KOPT-K1 (cell line): ENCODE data around the gene PHF12.

Source experiments
- H3K27ac ChIP-seq: fragments of 200-600 bp; sonication (generic); 2 replicates; pipeline ENCODE4 v1.5.1; 2016; ENCODE audit warnings: antibody characterized with exemption, mild to moderate bottlenecking, low read depth, low read length; ENCODE audit not compliant: poor library complexity, severe bottlenecking
- H3K36me3 ChIP-seq: fragments of 200-600 bp; sonication (generic); 2 replicates; pipeline ENCODE4 v1.5.1; 2017; ENCODE audit warnings: antibody characterized with exemption, mild to moderate bottlenecking, low read length, moderate library complexity; ENCODE audit not compliant: insufficient read depth
- H3K9me3 ChIP-seq: fragments of 200-600 bp; sonication (generic); 2 replicates; pipeline ENCODE4 v1.5.1; 2017; ENCODE audit warnings: antibody characterized with exemption, low read length, mild to moderate bottlenecking; ENCODE audit not compliant: insufficient read depth, poor library complexity, severe bottlenecking

PHF12 gene

GRCh38 chr17:28967221-28968135, 16.2 kb upstream of the PHF12 start:
- Histone ChIP-seq H3K36me3 (no peaks in the 10 kb centered on the region), H3K9me3 (no peaks in the 10 kb centered on the region), H3K27ac (no peak overlapping the region)

GRCh38 chr17:28963841-28964240, 12.5 kb upstream of the PHF12 start:
- Histone ChIP-seq H3K9me3 (no peaks in the 10 kb centered on the region), H3K27ac (no peak overlapping the region), H3K36me3 (no peaks in the 10 kb centered on the region)

DNA sequence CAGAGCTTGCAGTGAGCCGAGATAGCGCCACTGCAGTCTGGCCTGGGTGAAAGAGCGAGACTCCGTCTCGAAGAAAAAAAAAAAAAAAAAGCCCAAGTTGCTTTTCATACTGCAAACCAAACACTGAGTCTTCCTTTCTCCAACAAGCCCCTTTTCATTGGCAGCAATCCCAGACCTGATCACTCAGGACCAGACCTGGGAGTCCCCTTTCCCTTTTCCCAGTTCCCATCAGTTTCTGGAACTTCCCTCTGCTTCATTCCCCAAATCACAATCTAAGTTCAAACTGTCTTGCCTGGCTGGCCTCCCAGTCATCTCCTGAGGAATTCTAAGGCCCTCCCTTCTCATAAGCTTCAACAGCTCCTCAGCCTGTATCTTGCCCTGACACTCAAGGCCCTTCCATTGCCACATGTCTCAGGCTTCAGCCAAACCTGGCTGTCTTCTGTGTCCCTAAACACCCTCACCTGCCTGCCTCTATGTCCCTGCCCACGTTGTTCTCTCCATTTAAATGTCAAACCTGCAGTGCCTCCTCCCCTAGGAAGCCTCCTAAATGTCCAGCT, 11.8 kb upstream of the PHF12 start:
- H3K27ac ChIP-seq, result no peak overlapping the region
- H3K36me3 ChIP-seq, result no peaks in the 10 kb centered on the region
- H3K9me3 ChIP-seq, result no peaks in the 10 kb centered on the region

GRCh38 chr17:28961391-28961790, 10.1 kb upstream of the PHF12 start:
- no peaks in the 10 kb centered on the region for H3K36me3 ChIP-seq
- no peaks in the 10 kb centered on the region for H3K9me3 ChIP-seq
- H3K27ac ChIP-seq, result no peak overlapping the region

- Histone ChIP-seq H3K27ac (no peak overlapping the region), H3K36me3 (no peaks in the 10 kb centered on the region), H3K9me3 (no peaks in the 10 kb centered on the region)
Measured at GRCh38 chr17:28960256-28961061, 9.1 kb upstream of the PHF12 start.

GRCh38 chr17:28959471-28959871, 8.2 kb upstream of the PHF12 start:
- Histone ChIP-seq H3K27ac (no peak overlapping the region), H3K36me3 (no peaks in the 10 kb centered on the region), H3K9me3 (no peaks in the 10 kb centered on the region)

GRCh38 chr17:28958820-28959455, 7.6 kb upstream of the PHF12 start:
- Histone ChIP-seq H3K36me3 (no peaks in the 10 kb centered on the region), H3K27ac (no peak overlapping the region), H3K9me3 (no peaks in the 10 kb centered on the region)

DNA sequence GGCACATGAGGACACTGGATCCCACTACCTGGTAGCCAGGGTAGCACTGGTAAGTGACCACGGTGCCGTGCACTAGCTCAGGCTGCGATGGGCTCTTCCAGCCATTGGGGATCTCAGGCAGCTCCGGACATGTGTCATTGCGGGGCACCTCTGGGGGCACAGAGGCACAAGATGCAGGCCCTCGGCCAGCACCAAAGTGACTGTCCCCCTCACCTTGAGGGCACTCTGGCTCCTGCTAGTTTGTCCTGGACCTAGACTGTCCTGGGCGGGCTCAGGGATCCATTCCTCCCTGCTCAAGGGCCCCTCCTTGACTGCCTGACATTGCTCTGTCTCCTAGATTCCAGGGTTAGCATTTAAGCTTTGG, 6.7 kb upstream of the PHF12 start:
- Histone ChIP-seq H3K36me3 (no peaks in the 10 kb centered on the region), H3K9me3 (no peaks in the 10 kb centered on the region), H3K27ac (no peak overlapping the region)

- no peak overlapping the region for H3K27ac ChIP-seq
- no peaks in the 10 kb centered on the region for H3K9me3 ChIP-seq
- H3K36me3 ChIP-seq, result no peaks in the 10 kb centered on the region
Measured at GRCh38 chr17:28957277-28957991, 6.1 kb upstream of the PHF12 start.

DNA sequence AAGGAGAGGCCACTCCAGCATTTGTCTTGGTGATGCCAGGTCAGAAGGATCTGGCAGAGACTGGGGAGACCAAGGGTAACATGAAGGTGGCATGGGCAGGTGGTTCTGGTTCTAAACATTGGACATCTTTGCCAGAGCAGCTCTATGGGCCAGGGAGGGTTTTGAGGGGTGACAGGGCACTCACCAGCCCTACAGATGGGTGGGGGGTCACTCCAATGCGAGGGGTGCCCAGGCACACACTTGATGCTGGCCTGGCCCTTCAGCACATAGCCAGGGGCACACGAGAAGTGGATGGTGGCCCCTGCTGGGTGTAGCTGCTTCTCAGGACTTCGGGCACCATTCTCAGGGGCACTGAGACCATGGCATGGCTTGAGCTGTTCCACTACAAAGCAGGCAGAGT, 5.5 kb upstream of the PHF12 start:
- H3K9me3 ChIP-seq, result no peaks in the 10 kb centered on the region
- no peak overlapping the region for H3K27ac ChIP-seq
- no peaks in the 10 kb centered on the region for H3K36me3 ChIP-seq

DNA sequence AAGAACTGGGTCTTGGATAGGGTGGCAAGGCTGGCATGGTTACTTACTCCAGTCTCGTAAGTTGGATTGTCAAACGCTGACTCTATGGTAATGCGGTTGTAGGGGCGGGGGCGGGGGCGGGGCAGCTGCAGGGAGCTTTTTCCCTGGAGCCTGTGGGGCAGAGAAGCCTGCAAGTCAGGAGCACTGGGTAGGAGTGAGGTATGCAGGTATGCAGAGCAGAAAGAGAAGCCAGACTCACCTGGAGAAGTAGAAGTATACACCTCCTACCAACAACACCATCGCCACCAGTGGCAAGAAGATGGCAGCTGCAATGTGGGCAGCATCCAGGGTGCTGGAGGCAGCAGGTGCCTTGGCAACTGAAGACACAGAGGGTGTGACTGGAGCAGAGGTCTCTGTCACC, 4.8 kb upstream of the PHF12 start:
- H3K9me3 ChIP-seq, result no peaks in the 10 kb centered on the region
- H3K27ac ChIP-seq, result no peak overlapping the region
- no peaks in the 10 kb centered on the region for H3K36me3 ChIP-seq

DNA sequence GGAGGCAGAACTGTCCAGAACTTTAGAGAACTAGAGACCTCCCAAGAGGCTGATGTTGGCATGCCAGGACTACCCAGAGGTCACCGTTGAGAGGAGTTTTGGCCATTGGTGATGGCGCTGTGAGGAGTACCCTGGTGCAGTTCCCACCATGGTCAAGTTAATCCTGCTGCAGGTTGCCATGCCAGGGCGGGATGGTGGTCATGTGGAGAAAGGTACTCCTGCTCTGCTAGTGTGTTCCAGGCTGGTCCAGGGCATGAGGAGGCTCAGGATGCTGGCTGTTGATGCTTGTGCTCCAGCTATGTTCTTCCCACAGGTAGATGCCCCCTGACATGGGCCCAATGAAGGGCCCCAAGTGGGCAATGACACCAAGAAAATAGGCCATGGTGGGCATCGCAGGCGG, 4.1 kb upstream of the PHF12 start:
- Histone ChIP-seq H3K9me3 (no peaks in the 10 kb centered on the region), H3K27ac (no peak overlapping the region), H3K36me3 (no peaks in the 10 kb centered on the region)

DNA sequence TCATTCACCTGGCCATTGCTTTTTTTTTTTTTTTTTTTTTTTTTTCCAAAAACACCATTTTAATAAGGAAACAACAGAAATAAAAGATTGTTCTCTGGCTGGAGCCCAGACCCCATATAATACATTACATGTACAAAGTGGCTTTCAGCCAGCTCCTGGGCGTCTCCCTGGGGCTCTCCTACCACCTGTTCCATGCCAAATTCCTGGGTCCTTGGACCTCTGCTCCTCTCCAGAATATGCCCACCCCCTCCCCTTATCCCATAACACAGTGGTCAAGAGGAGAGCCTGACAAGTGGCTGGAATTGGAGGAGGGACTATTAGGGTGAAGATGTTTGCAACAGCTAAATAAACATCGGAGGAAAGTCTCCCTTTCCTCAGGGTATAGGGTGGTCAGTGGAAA, 3.6 kb upstream of the PHF12 start:
- Histone ChIP-seq H3K36me3 (no peaks in the 10 kb centered on the region), H3K9me3 (no peaks in the 10 kb centered on the region), H3K27ac (no peak overlapping the region)

GRCh38 chr17:28953444-28954118, 2.3 kb upstream of the PHF12 start:
- no peaks in the 10 kb centered on the region for H3K9me3 ChIP-seq
- no peak overlapping the region for H3K27ac ChIP-seq

More at GRCh38 chr17:28953444-28954118, 2.3 kb upstream of the PHF12 start:
- no peaks in the 10 kb centered on the region for H3K36me3 ChIP-seq
